ENCODE measurements around the gene COX8C. TPM values are rescaled to one million over a fixed set of nuclear protein-coding genes. Genes with fewer than 3 reads are reported as not detected.

Gene COX8C
- total and polyA plus RNA-seq, 2 of the 8 experiments (the other 6 are each of a cell fraction or from before 2014, with no cell fraction given) = not detected

DNA sequence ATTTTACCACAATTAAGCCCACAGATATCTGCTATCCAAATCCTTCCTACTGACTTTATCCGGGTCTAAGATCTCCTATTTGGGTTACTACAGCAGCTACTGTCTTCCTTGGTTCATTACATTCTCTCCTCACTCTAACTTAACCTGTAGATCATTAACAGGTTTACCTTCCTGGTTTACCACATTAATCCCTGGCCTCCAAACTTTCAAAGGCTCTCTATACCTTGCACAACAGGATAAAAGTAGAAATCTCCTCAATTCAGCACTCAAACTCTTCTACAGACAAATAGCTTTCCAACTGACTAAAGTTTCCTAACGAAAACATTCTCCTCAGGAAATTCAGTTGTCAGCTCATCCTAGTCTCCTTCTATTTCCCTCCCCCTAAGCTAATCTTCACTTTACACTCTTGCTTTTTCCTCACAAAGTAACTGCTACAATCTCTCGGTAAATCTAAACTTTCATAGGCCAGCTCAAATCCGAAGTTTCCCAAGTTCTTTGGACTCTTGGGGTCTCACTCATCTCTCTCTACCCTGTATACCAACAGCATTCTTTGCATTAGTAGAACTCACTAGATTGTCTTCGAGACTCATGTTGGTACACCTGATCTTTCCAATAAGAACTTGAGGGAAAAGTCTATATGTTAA lies 16.9 kb upstream of the COX8C start (continued):
- TF ChIP-seq SIX5 (IDR thresholded peaks at IDR 0.05; ENCODE audit: low read depth, low read length) (no peak), CTBP2 (IDR thresholded peaks at IDR 0.05; ENCODE audit: borderline replicate concordance, insufficient read depth, insufficient read length, low read length) (no peak)
- TF ChIP-seq, protein P1, sequence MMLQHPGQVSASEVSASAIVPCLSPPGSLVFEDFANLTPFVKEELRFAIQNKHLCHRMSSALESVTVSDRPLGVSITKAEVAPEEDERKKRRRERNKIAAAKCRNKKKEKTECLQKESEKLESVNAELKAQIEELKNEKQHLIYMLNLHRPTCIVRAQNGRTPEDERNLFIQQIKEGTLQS (IDR thresholded peaks at IDR 0.05; ENCODE audit: insufficient read depth, low read depth, low read length) = no peak

Measured in H1 (cell line).